COLO668 (cell line): Measurements from ENCODE around the gene RHOU.
"Not testable (repeated sequence)": the region's sequence is repeated elsewhere in the genome, so short reads cannot be mapped to it uniquely, and the experiment has no call there.

Experiments used
- DNase-seq: peaks from one replicate; lab custom pipeline; 2025; ENCODE audit not compliant: unreplicated experiment; lab: John Stamatoyannopoulos, UW

RHOU gene

DNA sequence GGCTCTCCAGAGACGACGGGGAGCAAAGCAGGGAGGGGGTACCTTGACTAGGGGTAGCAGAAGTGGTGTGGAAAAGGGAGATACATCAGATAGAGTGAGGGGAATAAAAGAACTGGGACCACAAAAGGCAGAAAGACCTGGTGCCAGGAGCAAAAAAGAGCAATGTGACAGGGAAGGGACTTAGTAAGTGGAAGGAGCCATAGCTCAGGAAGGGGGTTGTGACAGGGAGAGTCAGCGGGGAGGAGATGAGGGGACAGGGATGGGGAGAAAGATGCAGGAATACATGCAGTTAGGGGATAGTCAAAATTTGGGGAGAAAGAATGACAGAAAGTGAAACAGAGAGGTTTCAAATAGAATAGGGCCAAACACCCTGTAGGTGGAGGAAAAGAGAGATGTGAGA, 20.5 kb downstream of the RHOU start:
- DNase-seq = no peak

DNA sequence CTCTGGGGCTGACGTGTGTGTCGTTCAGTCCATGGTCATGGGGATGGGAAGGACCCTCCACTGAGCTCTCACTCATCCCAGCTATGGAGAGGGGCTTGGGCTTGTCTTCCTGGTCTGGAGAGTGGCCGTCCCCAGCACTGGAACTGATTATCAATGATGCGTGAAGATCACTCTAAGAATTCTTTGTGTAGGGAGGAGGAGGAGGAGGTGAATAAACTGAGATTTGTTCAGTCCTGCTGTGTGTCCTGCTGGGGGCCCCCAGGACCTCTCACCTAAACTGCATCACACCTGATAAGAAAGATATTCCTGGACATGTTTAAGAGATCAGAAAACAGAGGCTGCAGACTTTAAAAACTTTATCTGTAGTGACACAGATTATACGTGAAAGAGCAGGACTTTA, 21.2 kb downstream of the RHOU start:
- DNase-seq = no peak

DNA sequence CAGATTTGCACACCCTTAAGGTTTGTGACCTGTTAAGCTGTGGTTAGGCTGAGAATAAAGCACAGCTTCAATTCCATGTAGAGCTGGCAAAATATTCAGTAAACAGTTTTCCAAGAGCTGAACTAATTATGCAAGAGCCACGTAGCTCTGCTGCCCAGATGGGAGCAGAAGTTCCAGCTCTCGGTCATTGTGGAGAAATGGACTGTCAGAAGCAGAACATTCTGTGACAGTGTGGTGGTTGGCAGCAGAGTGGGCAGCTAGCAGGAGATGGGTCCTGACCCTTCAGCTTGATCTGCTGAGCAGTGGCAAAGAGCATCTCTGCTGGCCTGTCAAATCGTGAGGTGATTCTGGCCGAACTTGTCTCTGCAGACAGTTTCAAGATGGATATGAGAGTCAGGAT, 23.2 kb downstream of the RHOU start:
- no peak for DNase-seq

DNA sequence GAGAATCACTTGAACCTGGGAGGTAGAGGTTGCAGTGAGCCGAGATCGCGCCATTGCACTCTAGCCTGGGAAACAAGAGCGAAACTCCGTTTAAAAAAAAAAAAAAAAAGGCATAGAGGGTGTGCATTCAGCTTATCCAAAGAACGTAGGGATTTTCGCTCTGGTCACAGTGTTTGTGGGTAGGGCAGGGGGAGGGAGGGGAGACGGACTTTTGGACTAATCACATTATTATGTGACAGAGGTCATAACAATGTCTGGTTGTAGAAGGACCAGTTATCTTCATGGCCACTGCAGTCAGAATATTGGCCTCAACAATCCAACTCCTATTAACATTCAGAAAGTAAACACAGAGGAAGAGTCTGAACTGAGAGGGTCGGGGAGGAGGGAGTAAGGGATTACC, 25.7 kb downstream of the RHOU start:
- no peak for DNase-seq

DNA sequence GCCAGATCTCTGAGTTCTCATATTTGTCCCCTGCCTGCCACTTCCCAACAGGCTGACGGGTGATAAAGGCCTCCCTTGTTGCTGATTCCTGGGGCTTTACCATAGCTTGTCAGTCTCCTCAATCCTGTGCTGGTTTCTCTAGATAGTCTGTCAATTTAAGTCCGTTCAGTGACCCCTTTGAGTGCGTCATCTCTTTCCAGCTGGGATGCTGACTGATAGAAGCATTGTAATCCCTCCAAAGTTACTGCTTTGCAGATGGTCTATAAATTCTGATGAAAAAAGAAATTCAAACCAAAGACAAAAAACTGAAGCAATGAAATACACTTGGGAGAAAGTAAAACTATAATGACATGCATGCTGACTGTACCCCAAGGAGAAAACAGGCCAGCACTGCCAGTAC, 28.3 kb downstream of the RHOU start:
- DNase-seq = no peak

DNA sequence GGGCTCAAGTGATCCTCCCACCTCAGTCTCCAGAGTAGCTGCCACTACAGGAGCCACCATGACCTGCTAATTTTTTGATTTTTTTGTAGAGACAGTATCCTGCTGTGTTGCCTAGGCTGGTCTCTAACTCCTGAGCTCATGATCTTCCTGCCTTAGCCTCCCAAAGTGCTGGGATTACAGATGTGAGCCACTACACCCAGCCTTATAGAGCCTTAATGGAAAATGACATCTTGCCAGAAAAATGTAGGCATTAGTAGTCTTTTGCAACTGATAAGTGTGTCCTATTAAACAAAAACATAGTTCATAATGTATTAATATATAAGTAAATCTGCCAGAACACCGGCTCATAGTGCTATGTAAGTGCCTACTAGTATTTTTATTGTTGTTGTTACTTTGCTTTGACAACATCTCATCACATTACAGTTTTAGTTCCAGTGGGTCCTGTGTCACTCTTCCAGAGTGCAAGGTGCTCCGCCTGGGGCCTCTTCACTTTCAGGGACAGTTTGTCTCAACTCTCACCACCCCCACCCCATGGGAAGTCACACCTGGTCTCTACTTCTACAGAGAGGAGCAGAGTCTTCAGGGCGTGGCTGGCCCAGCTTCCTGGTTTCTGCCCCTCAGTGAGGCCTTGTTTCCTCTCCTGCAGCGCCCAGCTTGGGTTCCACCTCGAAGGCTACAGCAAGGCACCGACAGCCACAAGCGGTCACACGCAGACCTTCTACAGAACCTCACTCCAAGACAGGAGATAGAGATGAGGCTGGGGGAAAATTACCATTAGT, 30.1 kb downstream of the RHOU start:
- DNase-seq = no peak

DNA sequence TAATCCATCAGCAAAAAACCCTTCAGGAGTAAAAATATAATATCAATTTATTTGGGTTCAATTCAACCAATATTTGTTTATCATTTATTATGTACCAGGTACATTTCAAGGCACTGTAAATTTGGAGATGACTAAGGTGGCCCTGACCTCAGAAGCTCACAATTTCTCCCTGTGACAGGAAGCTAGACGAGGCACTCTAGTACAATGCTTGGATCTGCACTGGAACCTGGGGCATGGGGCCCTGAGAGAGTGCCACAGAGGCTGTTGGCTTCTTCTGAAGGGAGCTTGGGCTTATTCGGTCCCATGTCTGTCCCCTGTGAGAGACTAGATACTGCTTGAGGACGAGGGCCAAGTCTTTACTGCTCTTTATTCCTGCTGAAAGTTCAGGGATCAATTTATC, 31.5 kb downstream of the RHOU start:
- no peak for DNase-seq

DNA sequence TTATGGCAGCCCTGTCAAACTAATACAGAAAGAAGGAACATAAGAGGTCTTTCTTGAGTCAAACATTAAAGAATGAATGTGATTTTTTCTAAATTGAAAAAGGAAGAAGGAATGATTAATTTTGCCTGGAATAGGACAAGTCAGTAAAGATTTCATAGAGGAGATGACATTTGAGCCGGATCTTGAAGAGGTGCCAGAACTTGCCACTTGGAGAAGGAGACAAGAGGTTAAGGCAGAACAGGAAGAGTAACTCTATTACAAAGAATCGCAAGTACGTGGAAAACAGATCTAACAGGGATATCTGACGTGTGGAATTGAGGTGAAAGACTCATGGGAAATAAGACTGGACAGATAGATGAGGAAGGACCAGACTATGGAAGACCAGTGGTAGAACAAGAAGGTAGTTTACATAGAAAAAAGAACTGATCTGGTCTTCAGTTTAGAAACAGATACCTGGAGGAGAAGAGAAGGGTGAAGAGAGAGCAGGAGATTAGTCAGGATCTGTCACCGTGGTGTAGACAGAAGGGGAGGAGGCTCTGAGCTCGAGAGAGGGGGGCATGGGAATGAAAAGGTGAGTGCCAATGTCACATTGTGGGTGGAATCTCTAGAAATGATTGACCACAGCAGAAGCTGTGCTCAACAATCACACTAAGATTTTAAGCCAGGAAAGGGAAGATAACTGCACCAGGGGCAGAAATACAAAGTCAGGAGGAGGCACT, 32.5 kb downstream of the RHOU start:
- DNase-seq = no peak

DNA sequence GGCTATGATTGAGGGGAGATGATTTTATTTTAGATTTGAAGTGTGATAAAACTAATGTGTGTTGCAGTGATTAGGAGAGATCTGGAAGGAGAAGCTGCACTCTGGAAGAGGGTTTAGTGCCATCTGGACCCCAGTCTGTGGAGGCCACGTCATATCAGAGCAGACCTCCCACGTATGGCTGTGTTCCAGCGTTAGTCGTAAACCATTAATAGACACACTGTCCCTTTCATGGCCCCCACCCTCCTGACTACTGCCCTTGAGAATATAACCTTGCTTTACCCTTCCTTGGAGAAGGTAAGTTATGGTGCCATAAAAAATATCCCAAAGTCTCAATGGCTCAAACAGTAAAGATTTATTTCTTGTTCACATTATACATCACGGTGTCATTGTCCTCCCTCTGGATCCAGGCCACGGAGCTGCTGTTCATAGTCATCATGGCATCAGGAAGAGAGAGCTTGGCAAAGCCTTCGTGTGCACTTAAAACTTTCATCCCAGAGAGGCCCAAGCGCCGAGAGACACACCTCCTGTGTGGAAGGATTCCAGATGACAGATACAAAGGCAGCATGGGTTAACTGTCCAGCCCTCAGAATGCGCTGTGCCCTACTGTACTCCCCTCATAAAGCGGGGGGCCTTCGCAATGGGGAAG, 33.2 kb downstream of the RHOU start:
- no peak for DNase-seq

DNA sequence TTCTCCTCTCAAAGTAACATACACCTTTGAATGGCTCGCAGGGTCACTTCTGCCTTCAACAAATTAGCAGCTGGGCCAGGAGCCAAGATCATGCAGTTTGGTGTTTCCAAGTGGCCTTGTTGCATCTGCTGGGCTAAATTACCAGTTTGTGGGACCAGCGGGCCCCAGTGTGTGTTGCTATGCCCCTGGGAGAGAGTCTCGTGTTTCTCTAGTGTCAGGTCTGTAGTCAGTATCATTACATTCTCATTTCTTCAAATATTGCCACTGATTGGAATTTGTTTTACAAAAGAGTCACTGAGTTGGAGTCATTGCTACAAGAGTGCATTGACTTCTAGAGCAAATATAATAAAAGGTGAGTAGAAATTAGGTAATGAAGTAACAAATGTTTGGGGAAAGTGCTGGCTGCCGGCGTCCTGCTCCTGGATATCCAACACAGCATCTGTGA, 35.5 kb downstream of the RHOU start:
- no peak for DNase-seq

DNA sequence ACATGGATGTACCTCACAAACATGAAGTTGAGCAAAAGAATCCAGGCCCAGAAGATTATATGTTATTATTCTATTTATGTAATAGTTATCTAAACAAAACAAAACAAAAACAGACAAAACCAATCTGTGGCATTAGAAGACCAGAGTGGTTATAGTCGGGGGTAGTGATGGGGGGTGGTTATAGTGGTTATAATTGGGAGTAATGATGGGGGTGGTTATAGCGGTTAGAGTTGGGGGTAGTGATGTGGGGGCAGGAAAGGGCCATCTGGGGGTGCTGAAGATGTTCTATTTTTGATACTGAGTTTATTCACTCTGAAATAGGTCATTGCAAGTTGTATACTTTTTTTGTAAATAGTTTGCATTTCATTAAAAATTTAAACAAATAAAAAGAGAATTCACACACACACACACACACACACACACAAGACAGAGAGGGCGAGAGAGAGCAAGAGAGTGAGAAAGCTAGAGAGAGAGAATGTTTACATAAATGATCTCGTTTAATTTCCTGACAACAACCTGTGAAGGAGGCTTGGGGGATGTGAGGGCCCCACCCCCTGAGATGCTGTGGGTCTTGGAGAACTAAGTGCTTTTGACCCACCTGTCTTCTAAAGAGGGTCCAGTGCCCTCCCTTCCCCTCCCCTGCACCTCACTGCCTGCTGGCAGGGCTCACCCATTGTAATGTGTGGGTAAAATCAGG, 37.4 kb downstream of the RHOU start:
- no peak for DNase-seq

DNA sequence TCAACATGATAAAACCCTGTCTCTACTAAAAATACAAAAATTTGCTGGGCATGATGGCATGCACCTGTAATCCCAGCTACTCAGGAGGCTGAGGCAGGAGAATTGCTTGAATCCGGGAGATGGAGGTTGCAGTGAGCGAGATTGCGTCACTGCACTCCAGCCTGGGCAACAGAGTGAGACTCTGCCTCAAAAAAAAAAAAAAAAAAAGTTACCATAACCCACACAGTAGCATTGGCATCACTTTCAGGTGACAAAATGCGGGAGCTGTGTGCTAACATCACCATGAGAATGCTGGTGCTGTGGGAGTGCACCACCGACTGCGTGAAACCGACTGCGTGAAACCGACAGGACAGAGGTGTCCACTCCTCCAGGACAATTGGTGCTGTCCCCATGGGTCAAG, 40.7 kb downstream of the RHOU start:
- not testable (repeated sequence) for DNase-seq

DNA sequence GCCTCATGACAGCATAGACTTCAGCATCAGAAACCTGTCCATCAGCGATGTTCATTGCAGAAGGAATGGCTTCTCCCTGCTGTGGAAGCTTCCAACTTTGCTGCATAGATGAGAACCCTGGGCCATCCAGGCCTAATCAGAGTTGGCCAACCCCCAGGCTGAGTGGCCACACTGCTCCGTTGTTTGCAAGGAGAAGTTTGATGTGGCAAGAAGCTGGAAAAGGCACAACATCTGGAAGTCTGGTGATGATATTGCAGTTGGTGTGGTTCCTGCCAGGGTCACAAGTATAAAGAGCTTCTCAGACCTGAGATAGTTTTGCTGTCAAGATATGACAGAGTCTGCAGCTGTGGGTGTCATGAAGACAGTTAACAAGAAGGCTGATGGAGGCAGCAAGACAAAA, 41.2 kb downstream of the RHOU start:
- no peak for DNase-seq

DNA sequence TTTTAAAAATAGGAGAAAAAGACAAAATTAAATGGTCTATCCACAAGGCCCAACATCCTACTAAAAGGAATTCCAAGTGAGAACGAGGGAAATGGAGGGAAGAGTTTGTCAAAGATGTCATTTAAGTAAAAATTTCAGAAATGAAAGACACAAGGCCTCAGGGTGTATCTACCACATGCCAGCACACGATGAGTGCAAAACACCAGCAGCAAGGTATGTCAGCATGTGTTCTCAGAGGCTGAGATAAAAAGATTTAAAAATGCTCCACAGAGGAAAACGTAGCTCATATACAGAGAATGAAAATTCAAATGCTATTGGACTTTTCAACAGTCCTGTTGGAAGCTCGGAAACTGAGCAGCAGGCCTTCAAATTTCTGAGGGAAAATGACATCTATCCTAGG, 42.0 kb downstream of the RHOU start:
- DNase-seq = no peak

DNA sequence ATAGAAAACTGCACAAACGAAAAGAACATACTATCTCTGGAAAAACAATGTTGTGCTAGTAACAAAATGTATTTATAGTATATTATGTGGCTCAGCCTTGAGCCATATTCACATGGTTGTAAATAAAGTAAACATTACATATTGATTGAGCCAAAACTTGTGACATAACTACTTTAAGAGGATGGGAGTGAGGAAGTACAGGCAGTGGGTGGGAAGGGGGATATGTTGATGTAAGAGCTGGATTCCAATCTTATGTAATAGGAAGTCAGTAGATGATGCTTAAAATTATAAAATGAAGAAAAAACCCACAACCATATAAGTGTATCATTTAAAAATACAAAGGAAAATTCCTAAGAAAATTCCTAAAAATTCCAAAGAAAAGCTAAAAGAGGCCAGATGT, 42.7 kb downstream of the RHOU start:
- no peak for DNase-seq

DNA sequence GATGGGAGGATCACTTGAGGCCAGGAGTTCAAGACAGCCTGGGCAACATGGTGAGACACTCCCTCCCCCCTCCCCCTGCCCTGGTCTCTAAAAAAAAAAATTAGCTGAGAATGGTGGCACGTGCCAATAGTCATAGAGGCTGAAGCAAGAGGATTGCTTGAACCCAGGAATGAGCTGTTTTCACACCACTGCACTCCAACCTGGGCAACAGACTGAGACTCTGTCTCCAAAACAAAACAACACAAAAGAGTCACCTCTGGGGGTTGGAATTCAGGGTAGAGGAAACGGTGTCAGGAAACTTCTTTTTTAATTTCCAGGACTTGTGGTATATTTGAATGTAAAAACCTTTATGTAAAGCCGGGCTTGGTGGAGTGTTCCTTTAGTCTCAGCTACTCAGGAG, 43.2 kb downstream of the RHOU start:
- DNase-seq = no peak

DNA sequence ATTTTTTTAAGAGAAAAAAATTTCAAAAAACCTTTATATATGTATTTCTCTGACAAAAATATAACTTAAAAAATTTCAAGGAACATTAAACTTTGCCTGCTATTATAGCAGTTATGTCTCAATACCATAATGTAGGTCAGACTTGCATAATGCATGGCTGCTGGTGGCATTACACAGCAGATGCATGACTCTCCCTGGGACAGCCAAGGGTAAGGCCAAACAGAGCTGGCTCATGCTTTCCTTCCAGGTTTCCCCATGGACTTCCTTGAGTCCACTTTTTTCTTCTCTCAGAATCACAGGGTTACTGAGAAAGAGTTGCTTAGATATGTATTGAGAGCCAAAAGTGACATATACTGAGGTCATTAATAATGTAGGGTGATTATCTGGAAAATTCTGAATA, 43.7 kb downstream of the RHOU start:
- DNase-seq = no peak

DNA sequence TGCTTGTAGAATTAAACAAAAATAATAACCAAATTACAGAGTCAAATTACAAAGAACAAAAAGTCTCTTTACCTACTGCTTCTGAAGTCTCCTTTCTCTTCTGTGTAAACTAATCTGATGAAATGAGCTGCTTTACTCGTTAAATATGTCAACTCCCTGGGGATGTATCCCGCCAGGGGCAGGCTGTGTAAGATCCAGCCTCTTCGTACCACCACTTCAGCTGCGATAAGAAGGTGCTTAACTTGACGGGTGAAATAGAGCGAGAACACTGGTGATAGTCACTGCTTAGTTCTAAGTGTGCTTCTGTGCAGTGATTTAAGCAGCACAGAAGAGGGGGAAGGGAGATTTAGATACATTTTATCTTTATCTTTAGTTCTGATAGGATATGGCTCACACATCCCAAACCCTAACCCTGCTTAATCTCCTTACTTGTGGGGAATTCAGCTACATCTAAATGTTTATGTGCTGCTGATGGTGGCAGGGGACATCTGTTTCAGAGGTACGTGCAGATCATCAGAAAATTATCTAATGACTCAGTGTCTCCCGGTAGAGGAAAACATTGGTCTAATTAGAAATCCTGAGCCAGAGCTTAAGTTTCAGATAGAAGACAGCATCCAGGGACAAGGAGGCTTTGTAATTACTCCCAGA, 46.0 kb downstream of the RHOU start:
- no peak for DNase-seq

DNA sequence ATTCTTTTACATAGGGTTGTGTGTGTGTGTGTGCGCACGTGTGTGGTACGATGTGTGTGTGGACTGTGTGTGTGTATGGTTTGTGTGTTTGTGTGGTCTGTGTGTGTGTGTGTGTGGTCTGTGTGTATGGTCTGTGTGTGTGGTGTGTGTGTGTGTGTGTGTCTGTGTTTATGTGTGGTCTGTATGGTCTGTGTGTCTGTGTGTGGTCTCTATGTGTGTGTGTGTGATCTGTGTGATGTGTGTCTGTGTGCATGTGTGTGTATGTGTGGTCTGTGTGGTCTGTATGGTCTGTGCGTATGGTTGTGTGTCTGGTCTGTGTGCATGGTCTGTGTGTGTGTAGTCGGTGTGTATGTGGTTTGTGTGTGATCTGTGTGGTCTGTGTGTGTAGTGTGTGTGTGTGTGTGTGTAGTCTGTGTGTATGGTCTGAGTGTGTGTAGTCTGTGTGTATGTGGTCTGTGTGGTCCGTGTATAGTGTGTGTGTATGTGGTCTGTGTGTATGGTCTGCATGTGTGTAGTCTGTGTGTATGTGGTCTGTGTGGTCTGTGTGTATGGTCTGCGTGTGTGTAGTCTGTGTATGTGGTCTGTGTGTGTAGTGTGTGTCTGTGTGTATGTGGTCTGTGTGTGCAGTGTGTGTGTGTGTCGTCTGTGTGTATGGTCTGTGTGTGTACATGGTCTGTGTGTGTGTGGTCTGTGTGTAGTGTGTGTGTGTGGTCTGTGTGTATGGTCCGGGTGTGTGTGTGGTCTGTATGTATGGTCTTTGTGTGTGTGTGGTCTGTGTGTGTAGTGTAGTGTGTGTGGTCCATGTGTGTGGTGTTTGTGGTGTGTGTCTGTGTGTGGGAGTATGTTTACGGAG, 46.8 kb downstream of the RHOU start:
- no peak for DNase-seq
